Fibroblast of upper back skin (primary cell): ENCODE results near the gene COPS7B.
"Not testable (repeated sequence)": the region's sequence is repeated elsewhere in the genome, so short reads cannot be mapped to it uniquely, and the experiment has no call there.

Source experiments
- DNase-seq: peaks from one replicate; pipeline ENCODE4 v3.0.0-alpha.2; 2013

The COPS7B gene

GRCh38 chr2:231786177-231786916 is at the start of gene COPS7B:
Gene COPS7B, plus strand, starts transcription at chr2:231786445. Its CDS starts 2,126 bp downstream, at chr2:231788571.
- DNase-seq: peak; percentile 81

- no peak for DNase-seq
Measured at GRCh38 chr2:231737761-231738160, 48.5 kb upstream of the COPS7B start.

GRCh38 chr2:231743376-231744116 is 42.7 kb upstream of the COPS7B start:
- DNase-seq: no peak

GRCh38 chr2:231745303-231746038 is 40.8 kb upstream of the COPS7B start:
- DNase-seq: no peak

GRCh38 chr2:231748153-231748896 is 37.9 kb upstream of the COPS7B start:
- DNase-seq: not testable (repeated sequence)

- DNase-seq: not testable (repeated sequence)
Measured at GRCh38 chr2:231749016-231749415, 37.2 kb upstream of the COPS7B start.

GRCh38 chr2:231751042-231751815 is 35.0 kb upstream of the COPS7B start:
- no peak for DNase-seq

GRCh38 chr2:231752061-231752460 is 34.2 kb upstream of the COPS7B start:
- no peak for DNase-seq

GRCh38 chr2:231761735-231762134 is 24.5 kb upstream of the COPS7B start:
- DNase-seq: no peak

- DNase-seq: no peak
Measured at GRCh38 chr2:231764124-231764523, 22.1 kb upstream of the COPS7B start.

GRCh38 chr2:231764760-231765159 is 21.5 kb upstream of the COPS7B start:
- DNase-seq: peak; percentile 12

- no peak for DNase-seq
Measured at GRCh38 chr2:231765496-231765929, 20.7 kb upstream of the COPS7B start.

- no peak for DNase-seq
Measured at GRCh38 chr2:231769170-231770136, 16.8 kb upstream of the COPS7B start.

GRCh38 chr2:231780123-231780908 is 5.9 kb upstream of the COPS7B start:
- peak; percentile 9 for DNase-seq

GRCh38 chr2:231780909-231781797 is 5.1 kb upstream of the COPS7B start, which contains the start of gene PDE6D:
Gene PDE6D, minus strand, starts transcription at chr2:231781282. Its CDS starts 168 bp downstream, at chr2:231781114.
- peak; percentile 98 for DNase-seq

GRCh38 chr2:231781798-231782726 is 4.2 kb upstream of the COPS7B start:
- peak; percentile 25 for DNase-seq

GRCh38 chr2:231785413-231785812 is 832 bp upstream of the COPS7B start:
- DNase-seq: no peak

- DNase-seq: no peak
Measured at GRCh38 chr2:231785822-231786176, 446 bp upstream of the COPS7B start.
